HG03469 (cell line): ENCODE results near the gene UAP1L1.
"Not testable (repeated sequence)": the region's sequence is repeated elsewhere in the genome, so short reads cannot be mapped to it uniquely, and the experiment has no call there.

Experiments used
- ATAC-seq: cut with Tn5 transposase; IDR thresholded peaks from one replicate; pipeline ENCODE4 v1.9.1; 2021; ENCODE audit warnings: mild to moderate bottlenecking, moderate library complexity, moderate number of reproducible peaks; ENCODE audit not compliant: unreplicated experiment

UAP1L1 gene, protein sequence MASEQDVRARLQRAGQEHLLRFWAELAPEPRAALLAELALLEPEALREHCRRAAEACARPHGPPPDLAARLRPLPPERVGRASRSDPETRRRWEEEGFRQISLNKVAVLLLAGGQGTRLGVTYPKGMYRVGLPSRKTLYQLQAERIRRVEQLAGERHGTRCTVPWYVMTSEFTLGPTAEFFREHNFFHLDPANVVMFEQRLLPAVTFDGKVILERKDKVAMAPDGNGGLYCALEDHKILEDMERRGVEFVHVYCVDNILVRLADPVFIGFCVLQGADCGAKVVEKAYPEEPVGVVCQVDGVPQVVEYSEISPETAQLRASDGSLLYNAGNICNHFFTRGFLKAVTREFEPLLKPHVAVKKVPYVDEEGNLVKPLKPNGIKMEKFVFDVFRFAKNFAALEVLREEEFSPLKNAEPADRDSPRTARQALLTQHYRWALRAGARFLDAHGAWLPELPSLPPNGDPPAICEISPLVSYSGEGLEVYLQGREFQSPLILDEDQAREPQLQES

DNA sequence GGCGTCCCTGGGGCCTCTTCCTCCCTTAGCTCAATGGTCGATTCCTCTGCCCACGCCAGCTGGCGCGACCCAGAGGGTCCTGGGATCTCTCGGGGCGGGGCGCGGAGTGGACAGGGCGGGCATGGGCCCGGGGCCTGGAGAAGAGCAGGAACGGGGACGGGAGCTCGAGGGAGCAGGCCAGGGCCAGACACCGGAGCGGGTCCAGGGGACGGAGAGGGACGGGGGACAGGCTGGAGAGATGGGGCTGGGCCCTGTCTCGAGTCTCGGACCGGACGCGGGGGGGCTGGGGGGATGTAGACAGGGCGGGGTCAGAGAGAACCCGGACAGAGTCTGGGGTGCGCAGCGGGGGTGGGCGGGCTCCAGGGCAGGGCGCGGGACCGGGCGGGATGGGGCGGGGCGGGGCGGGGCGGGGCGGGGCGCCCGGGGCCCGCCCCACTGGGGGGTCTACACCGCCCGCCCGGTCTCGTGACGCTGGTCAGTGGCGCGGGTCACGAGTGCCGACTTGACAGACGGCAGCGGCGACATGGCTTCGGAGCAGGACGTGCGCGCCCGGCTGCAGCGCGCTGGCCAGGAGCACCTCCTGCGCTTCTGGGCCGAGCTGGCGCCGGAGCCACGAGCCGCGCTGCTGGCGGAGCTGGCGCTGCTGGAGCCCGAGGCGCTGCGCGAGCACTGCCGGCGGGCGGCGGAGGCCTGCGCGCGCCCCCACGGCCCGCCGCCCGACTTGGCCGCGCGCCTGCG lies at the start of gene UAP1L1:
TSS of gene UAP1L1 (plus strand) at position 508 of the 738 bp plus-strand sequence. CDS start at position 524, 16 bp downstream.
- no peak for ATAC-seq

DNA sequence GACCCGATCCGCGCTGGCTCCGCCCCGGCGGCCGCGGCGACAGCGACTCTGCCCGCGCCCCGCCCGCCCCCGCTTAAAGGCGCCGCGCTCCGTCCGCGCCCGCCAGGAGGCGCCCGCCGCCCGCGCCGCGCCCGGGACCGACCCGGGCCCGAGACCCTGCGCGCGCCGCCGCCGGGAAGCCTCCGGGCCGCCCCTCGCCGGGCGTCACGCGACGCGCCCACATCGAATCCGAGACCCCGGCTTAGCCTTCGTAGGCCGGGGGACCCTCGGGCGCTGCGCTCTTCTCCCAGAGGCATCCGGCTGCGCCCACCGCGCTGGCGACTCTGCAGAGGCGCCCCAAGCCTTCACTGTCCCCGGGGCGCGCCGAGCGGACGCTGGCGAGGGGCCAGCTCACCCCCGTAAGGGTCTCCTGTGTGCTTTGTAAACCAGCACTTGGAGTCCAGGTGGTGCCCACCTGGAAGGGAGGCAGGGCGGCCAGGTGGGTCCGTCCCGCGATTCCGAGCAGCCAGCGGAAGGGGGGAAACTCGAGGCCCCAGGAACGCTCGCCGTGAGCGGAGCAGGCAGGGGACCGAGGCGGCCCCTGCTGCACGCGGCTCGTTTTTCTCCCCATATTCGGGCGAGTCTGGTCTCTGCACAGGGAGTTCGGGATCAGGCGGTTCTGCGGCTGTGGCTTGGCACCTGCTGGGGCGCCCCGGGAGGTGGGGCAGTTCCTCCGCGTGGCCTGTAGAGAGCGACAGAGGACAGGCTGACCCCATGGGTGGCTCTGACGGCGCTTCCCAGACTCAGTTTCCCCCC lies 48.9 kb upstream of the UAP1L1 start:
- no peak for ATAC-seq

DNA sequence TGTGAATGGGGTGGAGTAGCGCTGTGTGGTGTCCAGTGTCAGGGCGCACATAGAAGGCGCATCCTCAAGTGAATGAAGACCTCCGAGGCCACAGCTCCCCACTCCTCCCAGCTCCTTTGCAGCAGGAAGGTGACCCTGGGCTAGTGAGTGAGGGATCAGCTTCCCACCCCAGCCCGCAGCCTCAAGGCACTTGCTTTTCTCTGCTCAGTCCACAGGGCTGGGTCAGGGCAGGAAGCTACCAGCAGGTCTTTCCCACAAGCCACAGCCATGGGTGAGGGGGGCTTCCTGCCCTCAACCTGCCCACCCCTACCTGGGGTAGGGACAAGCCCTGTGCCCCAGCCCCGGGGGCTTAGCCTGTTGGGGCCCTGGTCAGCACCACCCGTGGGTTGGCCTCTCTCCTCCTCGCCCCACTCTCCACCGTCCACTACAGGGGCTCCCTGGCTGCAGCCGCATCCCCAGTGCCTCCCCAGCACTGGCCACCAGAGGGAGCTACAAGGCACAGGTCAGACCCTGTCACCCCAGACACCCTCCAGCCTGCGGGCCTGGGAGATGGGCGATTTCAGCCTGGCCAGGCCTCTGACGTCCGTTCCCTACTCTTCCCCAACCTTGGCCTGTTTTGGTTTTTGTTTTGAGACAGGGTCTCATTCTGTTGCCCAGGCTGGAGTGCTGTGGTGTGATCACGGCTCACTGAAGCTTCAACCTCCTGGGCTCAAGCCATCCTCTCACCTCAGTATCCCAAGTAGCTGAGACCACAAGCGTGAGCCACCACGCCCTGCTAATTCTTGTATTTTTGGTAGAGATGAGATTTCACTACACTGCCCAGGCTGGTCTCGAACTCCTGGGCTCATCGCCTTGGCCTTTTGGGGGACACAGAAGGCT lies 48.0 kb upstream of the UAP1L1 start:
- no peak for ATAC-seq

DNA sequence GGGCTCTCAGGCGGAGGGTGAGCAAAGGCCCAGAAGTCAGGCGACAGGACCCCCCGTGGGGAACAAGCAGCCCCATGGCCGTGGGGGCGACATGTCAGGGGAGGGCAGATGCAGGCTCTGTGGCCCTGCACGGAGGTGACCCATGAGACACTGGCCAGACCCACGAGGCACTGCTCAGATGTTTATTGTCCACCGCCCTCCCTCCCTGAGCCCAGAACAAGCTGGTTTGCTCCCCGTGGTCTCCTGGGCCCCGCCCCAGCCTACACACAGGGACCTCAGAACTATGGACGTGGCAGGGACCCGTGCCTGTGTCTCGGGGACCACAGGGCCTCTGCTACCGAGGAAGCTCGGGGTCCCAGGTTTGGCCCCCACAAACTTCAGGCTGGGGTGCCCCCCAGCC lies 47.3 kb upstream of the UAP1L1 start:
- ATAC-seq: no peak

DNA sequence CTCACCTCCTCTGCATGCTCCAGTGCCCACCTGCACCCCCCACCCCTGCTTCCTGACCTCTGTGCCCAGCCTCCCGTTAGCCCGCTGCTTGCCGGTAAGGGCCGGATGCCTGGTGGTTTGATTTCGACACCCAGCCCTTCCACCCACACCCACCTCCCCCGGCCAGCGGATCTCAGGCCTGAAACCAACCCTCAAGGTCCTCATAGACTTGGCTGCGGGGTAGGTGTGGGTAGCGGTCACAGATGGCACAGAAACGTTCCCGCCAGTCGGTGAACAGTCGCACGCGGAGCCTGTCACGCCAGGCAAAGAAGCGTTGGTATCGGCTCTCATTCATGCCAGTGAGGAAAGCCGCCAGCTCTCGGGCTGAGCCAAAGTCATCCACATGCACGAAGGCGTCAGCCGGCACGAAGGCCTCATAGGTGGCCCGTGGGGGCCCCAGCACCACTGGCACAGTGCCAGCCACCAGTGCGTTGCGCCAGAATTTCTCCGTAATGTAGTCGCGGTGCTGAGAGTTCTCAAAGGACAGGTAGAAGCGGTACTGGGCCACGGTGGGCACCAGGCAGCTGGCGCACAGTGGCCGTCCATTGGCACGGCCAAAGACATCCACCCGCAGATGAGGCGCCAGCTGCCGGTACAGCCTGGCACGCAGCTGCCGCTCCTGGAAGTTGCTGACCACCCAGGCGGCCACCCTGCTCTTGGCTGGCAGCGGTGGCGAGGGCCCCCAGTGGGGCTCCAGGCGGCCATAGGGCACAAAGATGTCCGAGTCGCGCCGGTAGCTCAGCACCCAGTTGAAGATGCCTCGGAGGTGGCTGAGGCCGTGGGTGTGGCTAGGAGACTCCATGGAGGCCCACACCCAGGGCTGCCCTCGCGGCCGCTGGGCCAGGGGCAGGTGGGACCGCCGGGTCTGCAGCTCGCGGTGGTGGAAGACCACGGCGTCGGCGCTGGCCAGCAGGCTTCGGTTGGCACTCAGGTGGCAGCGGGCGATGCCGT lies 46.5 kb upstream of the UAP1L1 start:
- ATAC-seq: no peak

DNA sequence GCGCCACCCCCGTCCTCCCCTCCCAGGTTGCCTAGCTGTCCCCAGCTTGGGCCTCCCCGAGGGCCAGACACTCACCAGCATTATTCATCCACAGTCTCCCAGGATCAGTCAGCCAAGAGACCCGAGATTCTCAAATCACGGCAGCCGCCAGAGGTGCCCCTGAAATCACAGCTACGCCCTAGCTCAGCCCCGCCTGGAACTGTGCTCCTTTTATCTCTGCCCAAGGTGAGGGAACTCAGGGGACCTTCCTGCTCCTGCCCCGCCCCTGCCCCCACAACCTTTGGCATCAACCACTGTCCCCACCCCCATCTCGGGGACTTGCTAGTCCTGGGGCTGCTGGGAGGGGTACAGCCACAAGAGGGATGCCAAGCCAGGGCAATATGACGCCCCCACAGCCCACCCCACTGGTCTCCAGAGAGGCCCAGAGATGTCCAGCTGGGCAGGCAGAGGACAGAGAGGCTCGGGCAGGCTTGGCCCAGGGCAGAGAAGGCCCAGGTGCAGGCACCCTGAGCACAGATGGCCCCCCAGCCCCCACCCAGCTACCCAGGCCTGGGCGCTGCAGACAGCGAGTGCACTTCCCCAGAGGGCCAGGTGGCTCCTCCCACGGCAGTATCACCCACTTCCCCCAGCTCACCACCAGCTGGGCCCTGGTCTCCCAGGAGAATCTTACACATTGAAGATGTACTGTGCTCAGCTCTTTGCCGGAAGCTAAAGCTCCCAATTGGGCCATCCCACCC lies 45.2 kb upstream of the UAP1L1 start, which contains the start of gene FUT7:
TSS of gene FUT7 (minus strand) at position 185 of the 737 bp plus-strand sequence. CDS start at position 88, 97 bp downstream.
- ATAC-seq: no peak

DNA sequence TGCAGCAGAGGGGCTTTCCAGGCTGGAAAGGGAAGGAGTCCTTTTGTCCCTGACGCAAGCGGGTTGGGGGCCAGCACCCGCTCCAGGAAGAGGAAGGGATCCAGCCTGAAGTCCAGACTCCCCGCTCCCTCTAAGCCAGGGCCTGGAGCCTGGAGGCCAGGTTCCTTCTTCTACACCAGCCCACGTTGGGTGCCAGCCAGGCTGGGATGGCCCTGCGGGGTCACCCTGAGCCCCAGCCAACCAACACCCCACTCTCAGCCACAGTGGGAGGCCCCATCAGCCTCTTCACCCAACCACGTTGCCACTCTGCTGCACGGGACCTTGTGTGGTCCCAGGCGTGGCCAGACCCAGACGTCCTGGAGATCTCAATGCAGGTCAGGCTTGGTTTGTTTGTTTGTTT lies 44.5 kb upstream of the UAP1L1 start:
- no peak for ATAC-seq

DNA sequence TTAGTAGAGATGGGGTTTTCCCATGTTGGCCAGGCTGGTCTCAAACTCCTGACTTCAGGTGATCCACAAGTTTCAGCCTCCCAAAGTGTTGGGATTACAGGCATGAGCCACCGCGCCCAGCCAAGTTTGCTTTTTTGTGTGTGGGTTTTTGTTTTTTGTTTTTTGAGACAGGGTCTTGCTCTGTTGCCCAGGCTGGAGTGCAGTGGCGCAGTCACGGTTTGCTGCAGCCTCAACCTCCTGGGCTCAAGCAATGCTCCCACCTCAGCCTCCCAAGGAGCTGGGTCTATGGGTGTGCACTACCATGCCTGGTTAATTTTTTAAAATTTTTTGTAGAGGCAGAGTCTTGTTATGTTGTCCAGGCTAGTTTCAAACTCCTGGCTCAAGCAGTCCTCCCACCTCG lies 43.8 kb upstream of the UAP1L1 start:
- not testable (repeated sequence) for ATAC-seq

DNA sequence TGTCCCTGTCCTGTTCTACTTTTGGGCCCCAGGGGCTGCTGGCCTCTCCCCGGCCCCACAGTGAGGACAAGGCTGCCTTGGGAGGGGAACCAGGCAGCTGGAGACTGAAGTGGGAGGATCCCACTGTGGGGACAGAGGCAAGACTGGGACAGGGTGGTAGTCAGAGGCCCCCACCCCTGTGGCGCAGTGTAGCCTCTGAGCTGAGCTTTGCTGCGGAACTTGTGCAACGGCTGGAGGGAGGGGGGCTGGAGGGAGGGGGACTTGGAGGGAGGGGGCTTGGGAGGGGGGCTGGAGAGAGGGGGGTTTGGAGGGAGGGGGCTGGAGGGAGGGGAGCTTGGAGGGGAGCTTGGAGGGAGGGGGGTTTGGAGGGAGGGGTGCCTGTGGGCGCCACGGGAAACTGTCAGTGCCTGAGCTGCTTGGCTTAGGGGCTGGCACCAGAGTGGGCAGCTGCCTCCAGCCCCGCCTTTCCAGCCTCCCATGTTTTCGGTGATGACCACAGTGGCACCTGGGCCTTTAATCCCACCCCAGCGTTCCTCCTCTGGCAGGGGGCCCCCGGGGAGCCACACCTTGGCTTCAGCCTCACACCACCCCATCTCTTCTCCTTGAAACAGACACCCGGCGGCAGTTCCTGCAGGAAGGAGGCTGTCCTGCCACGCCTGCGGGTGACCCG lies 43.1 kb upstream of the UAP1L1 start:
- ATAC-seq: no peak

DNA sequence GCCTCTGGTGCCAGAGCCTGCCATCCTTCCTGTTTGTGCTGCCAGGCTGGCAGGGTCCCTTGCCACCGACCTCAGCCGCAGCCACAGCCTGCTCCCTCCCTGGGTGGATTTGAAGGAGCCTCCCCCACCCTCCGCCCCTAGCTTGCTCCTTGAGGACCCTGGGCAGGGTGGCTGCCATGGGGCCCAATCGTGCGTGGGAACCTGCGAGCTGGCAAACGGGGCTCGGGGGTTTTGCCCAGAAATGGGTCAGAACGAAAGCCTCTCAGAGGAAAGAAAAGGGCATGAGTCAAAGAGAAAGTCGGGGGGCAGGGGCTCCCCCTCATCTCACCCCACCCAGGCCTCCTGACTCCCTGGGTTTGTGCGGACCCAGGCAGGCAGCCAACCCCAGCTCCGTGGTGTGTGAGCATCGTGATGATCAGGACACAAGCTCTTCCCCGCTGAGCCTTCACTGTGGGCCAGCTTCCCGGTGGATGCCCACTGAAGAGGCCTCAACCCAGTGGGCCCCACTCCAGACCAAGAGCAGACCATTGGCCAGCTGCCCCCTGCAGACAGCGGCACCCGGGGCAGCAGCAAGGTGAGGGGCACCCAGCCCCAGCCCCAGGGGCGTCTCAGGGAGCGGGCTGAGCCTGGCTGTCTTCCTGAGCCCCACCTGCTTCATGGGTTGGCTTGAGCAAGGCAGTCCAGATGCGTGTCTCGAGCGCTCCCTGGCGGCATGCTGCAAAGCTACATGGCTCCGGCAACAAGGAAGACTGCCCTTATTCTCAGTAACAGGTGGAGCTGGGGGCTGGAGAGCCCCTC lies 42.4 kb upstream of the UAP1L1 start:
- no peak for ATAC-seq

DNA sequence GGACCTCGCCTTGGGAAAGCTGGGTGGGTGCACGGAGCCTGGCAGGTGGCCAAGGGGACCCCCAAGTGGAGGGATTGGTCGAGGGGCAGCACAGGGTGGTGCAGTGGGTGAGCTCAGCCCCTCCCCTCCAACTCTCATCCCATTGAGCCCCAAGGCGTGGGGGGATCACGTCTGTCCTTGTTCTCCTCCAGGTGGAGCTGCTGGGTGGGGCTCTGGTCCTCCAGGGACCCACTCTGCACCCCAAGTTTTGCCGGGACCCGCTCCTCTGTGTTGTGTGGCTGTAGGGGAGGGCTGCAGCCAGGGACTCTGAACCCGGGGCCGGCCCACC lies 41.8 kb upstream of the UAP1L1 start:
- ATAC-seq: no peak

DNA sequence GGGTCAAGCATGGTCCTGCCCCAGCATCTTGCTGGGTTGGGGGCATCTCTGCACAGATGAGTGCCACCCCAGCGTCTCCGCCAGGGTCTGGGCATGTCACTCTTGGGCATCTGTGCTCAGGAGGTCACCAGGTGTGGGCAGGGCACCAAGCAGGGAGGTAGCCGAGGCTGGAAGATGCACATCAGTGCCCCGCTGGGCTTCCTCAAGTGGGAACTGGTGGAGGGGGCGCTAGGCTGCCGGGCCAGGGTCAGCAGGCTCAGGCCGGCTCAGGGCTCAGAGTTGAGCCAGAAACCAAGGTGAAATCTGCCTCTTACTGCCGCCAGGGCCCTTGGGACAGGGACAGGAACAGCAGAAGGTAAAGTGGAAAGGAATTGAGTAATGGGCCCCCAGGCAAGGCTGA lies 41.4 kb upstream of the UAP1L1 start:
- ATAC-seq: no peak

DNA sequence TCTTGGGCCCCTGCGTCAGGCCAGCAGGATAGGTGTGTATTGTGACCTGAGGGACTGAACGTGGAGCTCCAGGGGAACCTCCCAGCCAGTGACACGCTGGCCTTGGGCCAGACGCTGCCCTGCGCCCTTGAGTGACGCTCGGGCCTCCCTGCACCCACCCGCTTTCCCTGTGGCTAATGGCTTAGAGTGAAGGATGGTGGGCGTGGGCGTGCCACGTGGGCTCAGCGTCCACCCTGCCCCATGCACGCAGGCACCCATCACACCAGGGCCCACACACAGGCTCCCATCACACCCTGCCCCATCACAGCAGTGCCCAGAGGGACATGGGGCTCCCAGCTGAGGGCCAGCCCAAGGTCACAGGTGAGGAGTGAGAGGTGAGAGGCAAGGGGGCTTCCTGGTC lies 40.3 kb upstream of the UAP1L1 start:
- ATAC-seq: no peak

DNA sequence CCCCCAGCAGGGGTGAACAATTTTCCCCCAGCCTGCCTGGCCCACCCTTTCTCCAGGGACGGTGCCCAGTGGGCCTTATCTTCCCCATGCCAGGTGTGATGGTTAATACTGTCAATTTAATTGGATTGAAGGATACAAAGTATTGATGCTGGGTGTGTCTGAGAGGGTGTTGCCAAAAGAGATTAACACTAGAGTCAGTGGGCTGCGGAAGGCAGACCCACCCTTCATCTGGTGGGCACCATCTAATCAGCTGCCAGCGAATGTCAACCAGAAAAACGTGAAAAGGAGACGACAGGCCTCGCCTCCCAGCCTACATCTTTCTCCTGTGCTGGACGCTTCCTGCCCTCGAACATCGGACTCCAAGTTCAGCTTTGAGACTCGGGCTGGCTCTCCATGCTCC lies 39.8 kb upstream of the UAP1L1 start:
- no peak for ATAC-seq

DNA sequence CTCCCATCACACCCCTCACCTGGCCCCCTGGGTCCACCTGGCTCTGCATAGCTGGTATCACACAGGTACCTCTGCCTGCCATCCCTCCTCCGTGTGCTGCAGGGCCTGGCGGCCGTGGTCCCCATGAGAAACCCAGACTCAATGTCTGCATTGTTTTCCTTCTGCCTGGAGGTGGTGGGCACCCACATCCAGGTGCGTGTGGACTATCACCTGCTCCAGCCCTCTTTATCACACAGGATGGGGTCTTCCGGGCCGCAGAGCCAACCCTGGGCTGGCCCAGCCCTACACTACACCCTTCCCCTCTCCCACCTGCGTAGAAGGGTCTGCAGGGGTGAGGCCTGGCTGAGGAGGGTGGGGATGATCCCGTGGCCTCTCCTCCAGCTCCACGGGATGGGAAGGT lies 38.4 kb upstream of the UAP1L1 start:
- ATAC-seq: no peak

DNA sequence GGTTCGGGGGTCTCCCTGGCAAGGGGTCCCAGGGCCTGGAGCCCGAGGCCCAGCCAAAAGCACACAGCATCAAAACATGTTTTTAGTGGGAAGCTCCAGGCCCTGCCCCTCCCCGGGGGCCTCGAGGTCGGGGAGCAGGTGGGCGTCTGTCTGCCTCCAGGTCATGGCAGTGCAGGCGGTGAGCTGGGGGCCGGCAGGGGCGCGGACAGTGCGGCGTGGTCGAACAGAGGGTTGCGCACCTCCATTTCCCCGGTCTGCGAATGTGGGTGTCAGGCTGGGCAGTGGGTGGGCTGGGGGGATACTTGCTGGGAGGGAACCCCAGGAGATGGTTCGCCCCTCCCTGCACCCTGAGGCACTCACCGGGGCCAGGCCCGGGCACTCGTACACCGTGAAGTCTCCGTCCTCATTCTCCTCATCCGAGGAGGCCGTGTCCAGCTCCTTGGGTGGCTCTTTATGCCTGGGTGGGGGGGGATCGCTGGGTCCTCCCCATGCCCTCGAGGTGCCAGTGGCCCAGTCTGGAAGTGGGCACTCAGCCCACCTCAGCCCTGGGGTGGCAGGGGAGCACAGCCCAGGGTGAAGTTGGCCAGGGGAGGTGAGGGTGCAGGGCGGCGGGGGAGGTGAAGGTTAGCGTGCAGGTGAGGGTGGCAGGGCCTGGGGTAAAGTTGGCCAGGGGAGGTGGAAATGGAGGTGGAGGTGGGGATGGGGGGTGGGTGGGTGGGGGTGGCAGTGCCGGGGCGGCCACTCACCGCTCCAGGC lies 37.5 kb upstream of the UAP1L1 start:
- ATAC-seq: no peak
